GM18907 (cell line): ENCODE measurements around the gene KIAA1210.

Experiments
- ATAC-seq: cut with Tn5 transposase; IDR thresholded peaks from one replicate; pipeline ENCODE4 v1.9.1; 2021; ENCODE audit warnings: mild to moderate bottlenecking, moderate library complexity; ENCODE audit not compliant: unreplicated experiment

Gene KIAA1210

DNA sequence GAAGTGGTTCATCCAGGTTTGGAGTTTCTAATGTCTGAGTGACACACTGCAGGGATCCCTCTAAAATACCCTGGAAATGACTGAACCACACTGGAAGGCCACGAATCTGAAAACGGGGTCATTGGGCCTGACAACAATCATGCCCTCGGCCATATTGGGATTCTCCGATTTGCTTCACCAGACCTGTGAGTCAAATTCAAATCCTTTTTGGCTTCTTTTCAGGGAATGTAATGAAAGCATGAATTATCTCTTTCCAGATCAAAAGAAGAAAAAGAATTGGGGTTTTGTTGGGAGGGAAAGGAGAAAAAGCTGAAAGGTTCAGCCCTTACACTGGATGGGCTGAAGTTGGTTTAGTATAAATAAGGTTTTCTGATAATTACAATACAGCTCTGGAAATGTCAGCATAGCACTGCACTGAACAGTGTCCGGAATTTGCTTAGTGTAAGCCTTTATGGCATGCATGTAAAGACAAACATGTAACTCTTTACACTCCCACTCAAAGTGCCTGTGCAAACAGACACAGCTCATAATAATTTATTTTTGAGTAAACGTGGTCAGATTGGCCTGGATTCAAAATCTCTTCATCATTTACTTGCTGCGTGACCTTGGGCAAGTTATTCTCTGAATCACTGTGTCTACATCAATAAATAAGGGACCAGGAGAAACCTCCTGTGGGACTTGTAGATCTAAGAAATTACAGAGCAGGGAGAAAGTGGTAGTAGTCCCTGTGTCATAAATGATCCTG lies 33.4 kb downstream of the KIAA1210 start:
- no peak for ATAC-seq

- ATAC-seq, result no peak
Observed at GRCh38 chrX:119090627-119091026, 37.0 kb downstream of the KIAA1210 start.

DNA sequence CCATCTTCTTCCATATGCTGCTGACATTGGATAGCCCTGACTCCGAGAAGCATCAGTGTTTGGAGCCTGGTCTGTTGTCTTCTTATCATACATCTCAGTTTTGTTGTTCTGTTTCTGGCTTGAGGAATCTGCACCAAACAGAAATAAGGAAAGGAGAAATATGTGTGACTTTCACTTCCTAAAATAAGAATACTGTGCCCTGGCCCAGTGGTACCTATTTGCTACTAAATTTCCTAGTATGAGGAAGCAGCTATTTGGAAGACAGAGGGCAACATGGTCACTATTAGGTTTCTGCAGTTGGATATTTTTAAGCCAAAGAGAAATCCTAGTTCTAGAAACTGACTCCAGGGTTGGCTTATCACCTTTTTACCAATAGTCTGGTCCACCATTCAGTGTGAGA lies 38.0 kb downstream of the KIAA1210 start:
- ATAC-seq, result no peak

DNA sequence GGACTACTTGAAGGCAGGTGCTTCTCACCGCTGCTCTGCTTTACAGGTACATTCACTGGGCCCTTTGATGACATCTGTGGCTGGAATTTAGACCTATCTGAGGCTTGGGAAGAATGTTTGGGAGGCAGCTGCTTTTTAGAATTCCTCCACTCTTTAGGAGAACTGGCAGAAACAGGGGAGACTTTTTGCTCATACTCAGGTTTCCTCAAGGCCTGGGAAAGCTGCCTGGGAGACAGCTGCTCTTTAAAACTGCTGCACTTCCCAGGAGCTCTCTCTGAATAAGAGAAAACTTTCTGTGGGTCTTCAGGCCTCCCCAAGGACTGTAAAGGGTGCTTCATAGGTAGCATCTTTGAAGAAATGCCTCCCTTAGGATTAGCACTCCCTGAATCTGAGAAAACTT lies 40.5 kb downstream of the KIAA1210 start:
- no peak for ATAC-seq

DNA sequence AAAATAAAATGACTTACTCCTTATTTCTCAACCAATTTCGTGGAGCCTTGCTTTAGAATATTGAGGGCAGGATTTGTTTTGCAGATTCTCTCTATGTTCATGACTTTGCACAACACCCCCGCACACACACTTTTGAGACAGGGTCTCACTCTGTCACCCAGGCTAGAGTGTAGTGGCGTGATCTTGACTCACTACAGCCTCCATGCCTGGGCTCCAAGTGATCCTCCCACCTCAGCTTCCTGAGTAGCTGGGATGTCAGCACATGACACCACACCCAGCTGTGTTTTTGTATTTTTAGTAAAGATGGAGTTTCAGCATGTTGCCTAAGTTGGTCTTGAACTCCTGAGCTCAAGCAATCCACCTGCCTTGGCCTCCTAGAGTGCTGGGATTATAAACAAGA lies 42.8 kb downstream of the KIAA1210 start:
- ATAC-seq, result no peak

- ATAC-seq, result no peak
Observed at GRCh38 chrX:119082278-119082677, 45.3 kb downstream of the KIAA1210 start.

GRCh38 chrX:119075270-119076025 lies 52.2 kb downstream of the KIAA1210 start:
- no peak for ATAC-seq

DNA sequence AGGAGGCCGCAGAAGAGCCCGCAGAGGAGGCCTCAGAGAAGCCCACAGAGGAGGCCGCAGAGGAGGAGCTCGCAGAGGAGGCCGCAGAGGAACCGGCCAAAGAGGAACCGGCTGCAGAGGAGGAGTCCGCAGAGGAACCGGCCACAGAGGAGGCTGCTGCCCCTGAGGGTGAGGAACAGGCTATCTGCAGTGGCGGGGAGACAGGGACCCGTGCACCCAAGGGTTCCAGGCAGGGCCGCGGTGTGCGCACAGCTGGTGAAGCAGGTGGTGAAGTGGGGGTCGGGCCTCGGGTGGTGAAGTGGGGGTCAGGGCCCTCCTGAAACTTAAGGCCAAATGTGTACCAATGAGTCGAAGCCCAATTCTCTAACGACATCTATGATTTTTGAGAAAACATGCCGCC lies 53.7 kb downstream of the KIAA1210 start:
- no peak for ATAC-seq

GRCh38 chrX:119073200-119073905 lies 54.3 kb downstream of the KIAA1210 start:
- no peak for ATAC-seq

DNA sequence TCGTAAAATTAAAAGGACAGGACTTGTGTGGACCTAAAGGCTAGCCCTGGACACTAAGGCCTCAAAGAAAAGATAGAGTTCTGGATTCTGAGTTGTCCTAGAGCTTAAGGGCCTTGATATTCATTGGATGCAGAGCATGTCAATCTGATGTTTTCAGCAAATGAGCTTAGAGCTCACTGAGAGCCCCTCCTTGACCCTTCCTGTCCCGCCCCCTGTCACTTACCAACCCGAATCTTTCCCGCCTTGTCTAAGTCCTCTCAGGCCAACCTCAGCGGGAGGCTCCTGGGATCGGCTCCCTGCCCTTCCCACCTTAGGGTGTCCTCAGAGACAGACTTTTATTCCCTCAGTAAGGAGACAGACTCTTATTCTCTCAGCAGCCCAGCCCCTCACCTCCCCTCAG lies 54.9 kb downstream of the KIAA1210 start, which contains the start of gene CT47C1:
TSS of gene CT47C1 (plus strand) at position 250 of the 400 bp plus-strand sequence. CDS start 233 bp downstream, outside the sequence.
- no peak for ATAC-seq

- peak; percentile 76 for ATAC-seq
Observed at GRCh38 chrX:119071381-119071780, 56.2 kb downstream of the KIAA1210 start.

DNA sequence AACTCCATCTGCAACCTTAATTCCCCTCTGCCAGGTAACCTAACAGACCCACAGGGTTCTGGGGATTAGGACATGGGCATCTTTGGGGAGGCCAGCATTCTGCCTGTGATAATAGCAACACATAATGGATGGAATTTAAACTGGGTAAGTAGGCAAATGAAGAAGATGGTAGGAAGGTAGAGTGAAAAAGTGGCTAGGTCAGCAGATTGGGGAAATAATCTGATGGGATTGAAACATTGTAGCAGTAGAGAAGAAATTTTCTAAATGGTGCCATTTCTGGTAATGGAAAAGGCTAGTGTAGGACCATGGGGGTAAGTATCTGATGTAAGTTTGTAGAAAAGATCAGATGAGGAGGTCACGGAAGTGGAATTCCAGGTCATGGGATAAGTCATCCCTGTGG lies 57.9 kb downstream of the KIAA1210 start:
- no peak for ATAC-seq

GRCh38 chrX:119069128-119069527 lies 58.5 kb downstream of the KIAA1210 start:
- no peak for ATAC-seq

DNA sequence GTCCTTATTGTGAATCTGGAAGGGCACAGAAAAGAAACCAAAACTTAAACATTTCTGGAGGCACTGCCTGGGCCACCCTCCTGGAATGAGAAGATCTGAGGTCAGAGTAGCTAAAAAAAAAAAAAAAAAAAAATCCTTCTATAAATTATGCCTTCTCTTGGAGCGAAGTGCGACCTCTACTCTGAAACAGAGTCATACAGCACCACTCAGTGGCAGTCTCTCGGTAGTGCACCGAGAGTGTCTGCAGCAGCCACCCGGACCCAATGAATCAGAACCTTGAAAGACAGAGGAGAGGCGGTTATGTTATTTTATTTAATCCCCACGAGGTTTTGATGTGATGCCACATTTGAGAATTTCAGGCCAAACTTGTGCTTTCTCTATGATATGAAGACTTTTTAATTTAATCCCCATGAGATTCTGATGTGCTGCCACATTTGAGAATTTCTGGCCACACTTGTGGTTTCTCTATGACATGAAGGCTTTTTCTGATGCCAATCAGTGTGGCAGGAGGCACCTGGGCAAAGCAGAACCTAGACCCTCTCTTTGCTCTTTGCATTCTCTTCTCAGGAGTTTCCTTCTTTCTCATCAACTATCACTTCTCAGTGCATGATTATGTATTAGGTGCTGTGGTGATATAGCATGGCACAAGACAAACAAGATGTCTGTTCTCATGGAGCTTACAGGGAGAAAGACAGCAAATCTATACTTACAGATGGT lies 60.4 kb downstream of the KIAA1210 start:
- peak; percentile 48 for ATAC-seq

DNA sequence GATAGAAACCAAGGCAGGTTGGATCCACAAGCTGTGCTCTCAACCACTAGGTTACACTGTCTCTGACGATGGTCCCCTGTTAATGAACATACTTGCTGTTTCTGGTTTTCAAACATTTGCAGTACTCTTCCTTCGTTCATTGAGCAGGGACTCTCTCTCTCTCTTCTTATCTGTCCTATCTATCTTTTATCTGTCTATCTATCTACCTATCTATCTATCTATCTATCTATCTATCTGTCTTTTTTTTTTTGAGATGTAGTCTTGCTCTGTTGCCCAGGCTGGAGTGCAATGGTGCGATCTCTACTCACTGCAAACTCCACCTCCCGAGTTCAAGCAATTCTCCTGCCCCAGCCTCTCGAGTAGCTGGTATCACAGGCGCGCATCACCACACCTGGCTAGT lies 64.2 kb downstream of the KIAA1210 start:
- no peak for ATAC-seq

DNA sequence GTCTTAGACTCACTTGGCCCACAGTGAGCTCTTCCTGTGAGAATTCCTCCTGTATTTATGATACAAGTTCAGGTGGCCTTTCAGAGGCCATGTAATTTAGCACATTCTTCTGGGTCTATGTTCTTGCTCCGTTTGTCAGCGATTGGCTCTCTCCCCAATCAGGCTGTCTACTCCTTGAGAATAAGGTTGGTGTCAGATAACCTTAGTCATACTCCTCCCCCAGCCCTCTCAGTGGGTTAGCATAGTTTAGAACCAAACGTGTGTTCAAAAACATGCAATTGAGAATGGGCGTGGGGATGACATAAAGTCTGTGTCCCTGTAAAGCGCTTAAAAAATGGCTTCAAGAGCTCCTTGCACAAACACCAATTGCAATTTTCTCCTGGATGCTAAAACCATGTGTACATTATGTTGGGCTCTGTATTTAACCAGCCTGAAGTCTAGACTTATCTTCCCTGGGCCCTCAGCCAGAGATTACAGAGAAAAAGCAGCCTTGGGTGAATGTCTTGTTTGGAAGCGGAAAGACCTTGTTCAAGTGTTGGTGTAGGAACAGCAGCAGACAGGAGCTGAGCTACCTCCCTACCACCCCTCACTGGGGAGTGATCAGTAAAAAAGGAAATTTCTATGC lies 64.8 kb downstream of the KIAA1210 start:
- ATAC-seq, result no peak

DNA sequence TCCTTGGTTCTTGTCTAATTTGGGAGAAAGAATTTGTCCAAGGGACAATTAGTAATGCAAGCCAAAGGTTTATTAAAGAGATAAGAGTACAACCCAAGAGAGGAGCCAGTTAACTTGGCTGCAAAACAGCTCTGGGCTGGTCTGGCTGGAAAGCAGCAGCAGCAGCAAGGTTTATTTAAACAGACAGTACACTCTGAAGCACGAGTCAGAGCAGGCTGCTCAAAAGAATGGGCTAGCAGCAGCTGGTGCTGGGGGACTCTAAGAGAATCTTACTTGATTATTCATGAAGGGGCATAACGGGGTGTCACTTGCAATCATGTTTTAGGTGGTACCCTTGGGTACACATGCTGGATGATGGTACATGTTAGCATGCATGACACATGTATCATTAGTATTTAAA lies 71.9 kb downstream of the KIAA1210 start:
- ATAC-seq, result no peak

- ATAC-seq, result no peak
Observed at GRCh38 chrX:119045884-119046283, 81.7 kb downstream of the KIAA1210 start.

GRCh38 chrX:119042996-119043395 lies 84.6 kb downstream of the KIAA1210 start:
- no peak for ATAC-seq

DNA sequence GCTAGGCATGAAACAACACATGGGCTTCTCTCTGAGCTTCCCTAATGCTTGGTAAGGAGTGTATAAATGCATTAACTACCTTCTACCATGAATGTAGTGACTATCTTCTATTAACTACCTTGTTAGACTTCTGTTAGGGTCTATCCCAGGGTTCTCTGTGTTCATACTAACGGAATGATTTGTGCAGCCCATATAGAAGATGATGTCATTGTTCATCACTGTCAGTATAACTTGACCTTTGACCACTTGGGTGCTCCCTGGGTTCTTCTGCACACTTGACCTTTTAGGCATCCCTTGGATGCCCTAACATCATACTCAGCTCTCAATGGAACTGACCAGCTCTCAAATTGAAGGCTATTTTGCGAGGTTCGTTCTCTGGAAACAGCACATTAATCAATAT lies 85.6 kb downstream of the KIAA1210 start:
- no peak for ATAC-seq

GRCh38 chrX:119041175-119041574 lies 86.4 kb downstream of the KIAA1210 start:
- ATAC-seq, result no peak
